NCI-H2029 (cell line): ENCODE results near the gene DNAAF8.

Experiments used
- DNase-seq: peaks from one replicate; lab custom pipeline; 2025; lab: John Stamatoyannopoulos, UW

DNAAF8 gene

DNA sequence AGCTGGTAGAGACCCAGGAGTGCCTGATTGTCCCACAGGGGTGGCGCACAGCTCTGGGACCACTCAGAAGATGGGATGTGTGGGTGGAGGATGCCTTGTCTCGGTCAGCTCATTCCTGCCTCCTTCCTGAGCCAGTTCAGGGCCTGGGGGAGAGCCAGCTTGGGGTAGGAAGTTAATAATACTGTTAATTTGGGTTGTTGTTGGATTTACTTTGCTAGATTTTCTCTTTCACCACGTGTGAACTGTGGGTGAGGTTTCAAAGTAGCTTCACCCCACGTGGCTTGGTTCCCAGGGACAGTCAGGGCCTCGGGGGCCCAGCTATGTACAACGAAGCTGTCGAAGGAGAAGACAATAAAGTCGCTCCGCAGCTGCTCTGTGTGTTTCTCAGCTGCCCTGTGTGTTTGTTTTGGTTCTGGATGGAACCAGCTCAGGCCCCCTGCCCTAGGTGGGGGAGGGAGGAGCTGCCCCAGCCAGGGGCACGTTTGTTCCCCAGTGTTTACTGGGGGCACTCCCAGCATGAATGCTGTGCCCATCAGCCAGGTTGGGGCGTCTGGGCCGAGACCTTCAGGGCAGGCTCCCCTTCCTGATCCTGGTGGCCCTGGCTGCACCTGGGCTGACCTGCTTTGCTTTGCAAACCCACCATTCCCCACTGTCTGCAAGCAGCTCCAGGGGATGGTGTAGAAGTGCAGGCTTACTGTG, 38.7 kb upstream of the DNAAF8 start:
- DNase-seq: no peak

- DNase-seq: no peak
These were observed 38.0 kb upstream of the DNAAF8 start for GRCh38 chr16:4696172-4696904.

- no peak for DNase-seq
These were observed 37.2 kb upstream of the DNAAF8 start for GRCh38 chr16:4696905-4697847.

DNA sequence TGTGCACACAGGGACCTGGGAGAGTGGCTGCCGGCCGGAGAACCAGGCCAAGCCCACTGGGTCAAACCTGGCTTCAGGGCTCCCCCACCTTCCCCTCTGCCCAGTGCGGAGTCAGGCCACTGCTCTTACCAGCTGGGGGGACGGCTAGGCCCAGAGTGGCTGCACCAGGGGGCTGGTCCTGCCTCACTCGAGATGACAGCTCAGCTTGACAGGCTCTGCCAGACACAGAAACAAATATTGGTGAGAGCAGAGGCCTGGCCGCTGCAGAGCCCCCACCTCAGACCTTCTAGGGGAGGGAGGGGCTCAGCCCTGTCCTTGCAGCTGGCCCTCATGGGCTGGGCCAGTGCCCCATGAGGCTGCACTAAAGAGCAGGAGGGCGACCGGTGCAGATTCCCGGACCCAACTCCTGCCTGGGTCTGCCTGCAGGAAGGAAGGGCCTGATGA, 36.5 kb upstream of the DNAAF8 start:
- no peak for DNase-seq

DNA sequence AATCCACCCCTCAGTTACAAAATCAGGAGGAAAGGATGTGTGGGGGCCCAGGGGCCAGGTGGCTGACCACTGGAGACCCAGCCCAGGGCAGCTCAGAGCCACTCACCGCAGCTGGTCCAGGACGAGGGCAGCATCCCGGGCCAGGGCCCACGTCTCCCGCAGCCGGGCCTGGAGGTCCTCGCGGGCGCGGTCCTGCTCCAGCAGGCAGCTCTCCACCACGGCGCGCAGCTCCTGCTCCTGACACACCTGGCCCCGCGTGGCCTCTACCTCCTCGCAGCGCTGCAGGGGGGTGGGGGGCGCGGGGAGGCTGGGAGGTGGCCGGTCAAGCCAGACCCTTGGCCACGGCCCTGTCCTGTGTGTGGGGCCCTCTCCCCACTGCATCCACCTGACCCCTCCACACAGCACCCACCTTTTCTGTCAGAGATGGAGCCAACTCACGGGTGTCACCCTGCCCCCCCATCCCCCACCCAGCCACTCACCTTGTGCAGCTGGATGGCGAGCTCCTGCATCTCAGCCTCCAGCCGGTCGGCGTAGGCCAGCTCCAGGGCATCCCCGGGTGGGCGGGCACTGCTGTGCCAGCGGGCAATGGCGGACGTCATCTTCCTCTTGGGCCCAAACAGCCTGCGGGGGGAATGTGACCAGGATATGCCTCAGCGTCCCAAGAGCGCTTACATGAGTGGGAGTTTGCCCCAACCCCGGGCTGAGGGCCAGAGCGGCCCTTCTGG, 35.9 kb upstream of the DNAAF8 start:
- DNase-seq: peak; percentile 91

DNA sequence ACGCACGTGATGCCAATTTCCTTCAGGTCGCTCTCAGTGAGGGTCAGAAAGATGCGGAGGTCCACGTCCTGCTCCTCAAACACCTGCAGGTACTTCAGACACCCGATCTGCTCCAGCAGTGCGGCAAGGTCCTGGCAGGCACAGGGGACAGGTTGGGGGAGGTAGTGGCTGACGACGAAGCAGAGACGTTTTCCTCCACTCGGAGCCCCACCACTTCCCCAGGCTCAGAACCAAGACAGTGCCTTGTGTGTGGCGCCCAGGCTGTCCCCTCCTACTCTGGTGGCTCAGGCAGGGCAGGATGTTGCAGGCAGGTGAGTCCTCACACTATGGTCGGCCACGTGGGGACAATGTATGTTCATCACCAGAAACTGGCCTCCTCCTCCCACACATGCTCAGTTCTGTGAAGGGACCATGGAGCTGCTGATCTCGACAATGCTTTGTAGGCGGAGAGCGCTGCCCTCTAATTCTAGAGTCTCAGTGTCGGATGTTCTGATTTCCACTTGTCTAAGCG, 35.2 kb upstream of the DNAAF8 start:
- peak; percentile 91 for DNase-seq

- no peak for DNase-seq
These were observed 33.8 kb upstream of the DNAAF8 start for GRCh38 chr16:4700380-4700996.

GRCh38 chr16:4700997-4701743, 33.2 kb upstream of the DNAAF8 start:
- DNase-seq: no peak

DNA sequence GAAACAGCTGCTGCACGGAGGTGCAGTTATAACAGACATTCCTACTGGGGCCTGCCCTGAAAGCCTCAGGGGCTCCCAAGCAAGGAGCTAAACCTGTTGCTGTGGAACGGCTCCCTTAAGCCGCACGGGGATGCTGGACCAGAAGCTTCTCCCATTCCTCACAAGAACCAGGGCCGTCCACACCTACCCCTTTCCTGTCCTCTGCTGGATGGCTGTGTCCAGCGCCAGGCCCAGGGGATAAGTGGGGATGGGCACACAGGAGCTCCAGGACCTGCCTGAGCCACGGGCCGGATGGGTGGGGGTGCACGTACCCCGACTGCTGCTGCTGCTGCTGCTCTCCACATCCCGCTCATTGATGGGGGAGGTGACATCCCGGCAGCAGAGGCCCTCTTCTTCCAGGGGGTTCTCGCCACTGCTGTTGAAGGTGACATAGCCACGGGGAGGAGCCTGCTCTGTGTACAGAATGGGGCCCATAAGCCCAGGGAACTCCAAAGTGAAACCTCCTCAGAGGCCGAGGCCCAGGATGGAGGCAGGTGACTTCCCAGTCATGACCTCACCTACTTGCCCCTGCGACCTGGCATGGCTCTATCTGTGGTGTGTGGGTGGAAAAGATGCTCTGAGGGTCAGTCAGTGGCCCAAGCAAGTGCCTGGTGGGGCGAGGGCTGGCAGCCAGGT, 32.4 kb upstream of the DNAAF8 start:
- no peak for DNase-seq

DNA sequence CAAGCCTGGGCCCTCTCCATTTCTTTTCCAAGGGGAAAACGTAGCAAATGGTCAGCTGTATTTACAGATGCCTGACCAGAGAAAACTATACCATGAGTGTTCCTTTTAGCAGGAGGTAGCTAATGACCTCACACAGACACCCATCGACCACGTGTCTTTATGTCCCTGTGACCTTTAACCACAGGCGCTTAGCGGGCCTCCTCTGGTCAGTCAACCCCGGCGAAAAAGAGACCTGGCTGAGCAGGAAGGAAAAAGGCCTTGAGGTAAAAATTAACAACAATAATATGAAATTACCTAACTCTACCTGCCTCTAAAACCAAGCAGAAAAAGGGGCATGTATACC, 31.9 kb upstream of the DNAAF8 start:
- DNase-seq: no peak

DNA sequence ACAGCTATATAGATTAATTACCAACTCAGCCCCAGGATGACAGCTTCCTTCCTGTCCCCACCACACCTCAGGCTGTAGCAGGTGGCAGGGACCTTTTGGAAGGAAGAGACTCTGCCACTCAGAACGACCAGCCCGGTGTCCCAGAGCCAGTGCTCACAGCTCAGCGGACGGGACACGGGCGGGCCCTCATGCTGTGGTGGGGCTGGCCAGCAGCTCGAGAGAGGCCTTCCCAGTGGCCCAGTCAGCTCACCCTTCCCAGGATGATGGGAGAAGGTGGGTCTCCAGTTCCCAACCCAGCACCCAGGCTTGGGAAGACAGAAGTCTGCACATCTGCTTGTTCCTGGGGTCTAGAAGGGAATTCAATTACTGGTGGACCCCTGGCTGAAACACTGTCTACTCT, 30.4 kb upstream of the DNAAF8 start:
- no peak for DNase-seq

DNA sequence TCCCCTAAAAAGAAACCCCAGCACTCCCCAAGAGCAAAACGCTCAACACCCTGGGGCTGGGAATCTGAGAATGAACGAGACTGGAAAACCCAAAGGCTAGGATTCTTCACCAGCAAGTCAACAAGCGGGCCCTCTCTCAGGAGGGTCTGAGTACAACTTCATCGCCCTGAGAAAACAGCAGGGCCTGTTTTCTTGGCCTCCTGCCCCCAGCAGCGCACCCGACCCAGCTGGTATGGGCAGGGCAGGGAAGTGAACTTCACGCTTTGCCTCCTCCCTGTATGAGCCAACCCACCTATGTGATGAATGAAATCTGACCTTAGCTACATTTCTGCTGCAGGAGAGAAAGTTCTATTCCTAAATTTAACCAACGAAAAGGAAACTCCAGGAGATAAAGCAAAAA, 29.8 kb upstream of the DNAAF8 start:
- no peak for DNase-seq

DNA sequence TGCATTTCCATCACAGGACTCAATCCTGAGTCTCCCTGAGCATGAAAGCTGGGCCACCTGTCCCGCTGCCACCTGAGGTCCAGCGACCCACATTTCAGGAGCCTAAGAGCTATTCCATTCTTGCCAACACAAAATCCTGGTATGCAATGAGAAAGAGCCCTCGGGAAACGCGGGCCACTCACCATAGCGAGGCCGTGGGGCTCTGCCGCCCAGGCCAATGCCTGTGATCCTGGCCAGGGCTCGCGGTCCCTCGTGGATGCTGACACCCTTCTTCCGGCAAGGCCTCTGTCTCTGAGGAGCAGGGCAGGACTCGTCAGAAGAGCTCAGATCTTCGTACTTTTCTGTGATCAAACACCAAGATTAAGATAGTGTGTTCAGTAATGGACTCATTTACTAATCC, 29.4 kb upstream of the DNAAF8 start:
- no peak for DNase-seq

GRCh38 chr16:4706871-4707270, 27.5 kb upstream of the DNAAF8 start:
- no peak for DNase-seq

DNA sequence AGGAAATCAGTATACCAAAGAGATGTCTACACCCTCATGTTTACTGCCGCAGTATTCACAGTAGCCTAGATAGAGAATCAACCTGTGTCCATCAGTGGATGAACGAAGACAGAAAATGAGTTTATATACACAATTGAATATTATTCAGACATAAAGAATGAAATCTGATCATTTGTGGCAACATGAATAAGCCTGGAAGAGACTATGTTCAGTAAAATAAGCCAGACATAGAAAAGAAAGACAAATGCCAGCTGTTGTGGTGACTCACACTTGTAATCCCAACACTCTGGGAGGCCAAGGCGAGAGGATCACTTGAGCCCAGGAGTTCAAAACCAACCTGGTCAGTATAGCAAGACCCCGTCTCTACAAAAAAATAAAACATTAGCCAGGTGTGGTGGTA, 24.9 kb upstream of the DNAAF8 start:
- DNase-seq: no peak

DNA sequence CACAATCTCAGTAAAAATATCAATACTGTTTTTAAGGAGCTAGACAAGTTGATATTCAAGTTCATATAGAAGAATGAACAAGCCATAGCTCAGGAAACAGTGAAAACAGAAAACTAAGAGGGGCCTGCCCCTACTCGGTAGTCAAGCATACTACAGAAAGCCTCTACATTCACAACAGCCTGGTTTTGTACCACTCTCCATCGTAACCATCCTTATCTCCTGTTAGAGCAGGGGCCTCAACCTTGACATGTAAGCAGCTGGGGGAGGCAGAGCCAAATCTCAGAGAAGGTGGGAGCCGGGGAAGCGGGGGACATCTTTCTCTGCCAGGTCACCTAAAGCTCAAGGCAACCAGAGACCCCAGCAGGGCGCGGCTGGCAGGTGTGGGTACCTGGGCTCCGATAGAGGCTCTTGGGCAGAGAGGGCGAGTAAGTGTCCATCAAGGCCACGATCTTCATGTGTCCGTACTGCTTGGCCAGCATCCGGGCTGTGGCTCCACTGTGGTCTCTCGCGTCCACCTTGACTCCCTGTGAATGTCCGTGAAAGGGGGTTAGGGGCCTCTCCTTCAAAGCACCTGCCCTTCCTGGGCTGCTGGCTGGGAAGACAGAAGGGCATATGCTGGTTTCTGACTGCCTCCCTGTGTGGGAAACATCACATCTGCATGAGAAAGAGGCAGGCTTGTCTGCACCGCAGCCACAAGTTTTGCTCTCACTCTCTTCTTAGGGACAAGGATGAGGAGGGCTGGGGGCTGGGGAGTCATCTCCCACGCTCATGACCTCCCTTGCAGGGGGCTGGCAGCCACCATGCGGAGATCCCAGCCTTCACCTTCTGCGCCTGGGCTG, 20.5 kb upstream of the DNAAF8 start:
- no peak for DNase-seq

GRCh38 chr16:4714996-4715395, 19.3 kb upstream of the DNAAF8 start:
- no peak for DNase-seq

DNA sequence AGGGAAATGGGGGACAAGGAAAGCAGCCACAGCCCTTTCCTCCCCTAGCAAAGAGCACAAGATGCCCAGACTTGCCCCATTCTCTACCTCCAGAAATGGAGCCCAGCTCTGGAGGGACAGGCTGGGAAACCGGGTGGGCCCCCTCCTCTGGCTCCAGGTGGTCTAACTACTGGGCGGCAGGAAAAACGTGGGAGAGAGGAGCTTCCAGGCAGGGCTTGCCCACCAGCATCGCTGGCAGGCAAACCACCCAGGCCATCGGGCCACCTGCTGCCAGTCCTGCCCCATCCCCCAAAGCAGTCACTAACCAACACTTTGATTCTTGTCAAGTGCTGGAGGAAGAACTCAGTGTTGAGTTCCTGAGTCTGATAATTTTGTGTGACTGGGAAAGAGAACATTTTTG, 15.9 kb upstream of the DNAAF8 start:
- DNase-seq: no peak
